Loucy (cell line): ENCODE measurements around the gene STRIP2.

Source experiments
- H2AFZ ChIP-seq: fragments of 200-600 bp; sonication (generic); 2 replicates; pipeline ENCODE4 v1.6.0; 2016; ENCODE audit warnings: antibody characterized with exemption, mild to moderate bottlenecking, low read length, moderate library complexity
- H3F3A ChIP-seq: fragments of 200-600 bp; 2 replicates; pipeline ENCODE4 v1.6.0; 2016; ENCODE audit warnings: antibody characterized with exemption, low read depth, mild to moderate bottlenecking
- H3K27me3 ChIP-seq: fragments of 200-600 bp; sonication (generic); 2 replicates; pipeline ENCODE4 v1.6.1; 2014; ENCODE audit warnings: low read length, mild to moderate bottlenecking; ENCODE audit not compliant: insufficient read depth, poor library complexity, severe bottlenecking
- H3K36me3 ChIP-seq: fragments of 200-600 bp; sonication (generic); 2 replicates; pipeline ENCODE4 v1.6.1; 2016; ENCODE audit warnings: low read length; ENCODE audit not compliant: insufficient read depth
- H3K4me1 ChIP-seq: fragments of 200-600 bp; sonication (generic); 2 replicates; pipeline ENCODE4 v1.5.1; 2014; ENCODE audit warnings: low read length, mild to moderate bottlenecking; ENCODE audit not compliant: insufficient read depth, poor library complexity, severe bottlenecking
- H3K4me2 ChIP-seq: fragments of 200-600 bp; sonication (generic); 2 replicates; pipeline ENCODE4 v1.6.0; 2014; ENCODE audit warnings: antibody characterized with exemption, low read length, low read depth, mild to moderate bottlenecking; ENCODE audit not compliant: poor library complexity, severe bottlenecking
- H3K4me3 ChIP-seq: fragments of 200-600 bp; sonication (generic); 2 replicates; pipeline ENCODE4 v1.5.1; 2014; ENCODE audit warnings: low read length, mild to moderate bottlenecking, mixed read lengths; ENCODE audit not compliant: poor library complexity, severe bottlenecking
- H3K79me2 ChIP-seq: fragments of 200-600 bp; sonication (generic); 2 replicates; pipeline ENCODE4 v1.6.1; 2014; ENCODE audit warnings: low read length; ENCODE audit not compliant: insufficient read depth
- H3K9ac ChIP-seq: fragments of 200-600 bp; sonication (generic); 2 replicates; pipeline ENCODE4 v1.6.0; 2014; ENCODE audit warnings: mild to moderate bottlenecking, low read depth, low read length, moderate library complexity; ENCODE audit not compliant: poor library complexity, severe bottlenecking
- H3K9me2 ChIP-seq: fragments of 200-600 bp; sonication (generic); replicated peaks from 2 replicates; pipeline ENCODE4 v1.6.1; 2016; ENCODE audit warnings: low read depth, low read length, mixed read lengths
- H3K9me3 ChIP-seq: fragments of 200-600 bp; sonication (generic); 2 replicates; pipeline ENCODE4 v1.6.1; 2014; ENCODE audit warnings: mild to moderate bottlenecking, antibody characterized with exemption, low read length, low read depth; ENCODE audit not compliant: insufficient read depth
- H4K20me1 ChIP-seq: fragments of 200-600 bp; sonication (generic); 2 replicates; pipeline ENCODE4 v1.6.0; 2014; ENCODE audit warnings: antibody characterized with exemption, low read length, mild to moderate bottlenecking; ENCODE audit not compliant: insufficient read depth, poor library complexity, severe bottlenecking
- CTCF ChIP-seq: fragments of 200-600 bp; sonication (generic); conservative IDR thresholded peaks from 2 replicates; pipeline ENCODE4 v1.5.1; 2014; ENCODE audit warnings: mild to moderate bottlenecking, antibody characterized with exemption, low read length
- EZH2phosphoT487 ChIP-seq: fragments of 200-600 bp; IDR thresholded peaks from 2 replicates; pipeline ENCODE4 v1.6.1; 2018; ENCODE audit warnings: antibody characterized with exemption, mild to moderate bottlenecking, moderate library complexity, borderline replicate concordance

Gene STRIP2

GRCh38 chr7:129496653-129497052 lies 62.4 kb downstream of the STRIP2 start:
- Histone ChIP-seq H2AFZ (no peak overlapping the region), H3K9me3 (no peaks in the 10 kb centered on the region), H3K4me3 (no peak overlapping the region), H3K9me2 (no peaks in the 10 kb centered on the region), H3K9ac (no peak overlapping the region), H3K36me3 (no peaks in the 10 kb centered on the region), H3K79me2 (no peaks in the 10 kb centered on the region), H4K20me1 (no peaks in the 10 kb centered on the region), H3F3A (no peaks in the 10 kb centered on the region), H3K4me1 (no peaks in the 10 kb centered on the region), H3K27me3 (no peaks in the 10 kb centered on the region), H3K4me2 (no peak overlapping the region)
- TF ChIP-seq EZH2phosphoT487, result no peak
- TF ChIP-seq CTCF, result no peak

GRCh38 chr7:129497156-129497555 lies 62.9 kb downstream of the STRIP2 start:
- TF ChIP-seq CTCF (no peak), EZH2phosphoT487 (no peak)
- no peaks in the 10 kb centered on the region for H3K9me3 ChIP-seq
- no peaks in the 10 kb centered on the region for H3F3A ChIP-seq
- no peaks in the 10 kb centered on the region for H4K20me1 ChIP-seq
- H3K9ac ChIP-seq, result no peak overlapping the region
- no peak overlapping the region for H3K4me2 ChIP-seq
- no peaks in the 10 kb centered on the region for H3K36me3 ChIP-seq
- no peaks in the 10 kb centered on the region for H3K4me1 ChIP-seq
- no peak overlapping the region for H3K4me3 ChIP-seq
- no peaks in the 10 kb centered on the region for H3K27me3 ChIP-seq
- H3K9me2 ChIP-seq, result no peaks in the 10 kb centered on the region
- no peak overlapping the region for H2AFZ ChIP-seq
- no peaks in the 10 kb centered on the region for H3K79me2 ChIP-seq

GRCh38 chr7:129498021-129498420 lies 63.8 kb downstream of the STRIP2 start:
- Histone ChIP-seq H2AFZ (no peak overlapping the region), H3K79me2 (no peaks in the 10 kb centered on the region), H3K9me2 (no peaks in the 10 kb centered on the region), H3K4me3 (no peak overlapping the region), H3K36me3 (no peaks in the 10 kb centered on the region), H3K9ac (no peak overlapping the region), H3F3A (no peaks in the 10 kb centered on the region), H4K20me1 (no peaks in the 10 kb centered on the region), H3K4me2 (no peak overlapping the region), H3K27me3 (no peaks in the 10 kb centered on the region), H3K9me3 (no peaks in the 10 kb centered on the region), H3K4me1 (no peaks in the 10 kb centered on the region)
- TF ChIP-seq EZH2phosphoT487 (no peak), CTCF (no peak)
